ENCODE measurements around the gene PPP1R37.

Gene PPP1R37

DNA sequence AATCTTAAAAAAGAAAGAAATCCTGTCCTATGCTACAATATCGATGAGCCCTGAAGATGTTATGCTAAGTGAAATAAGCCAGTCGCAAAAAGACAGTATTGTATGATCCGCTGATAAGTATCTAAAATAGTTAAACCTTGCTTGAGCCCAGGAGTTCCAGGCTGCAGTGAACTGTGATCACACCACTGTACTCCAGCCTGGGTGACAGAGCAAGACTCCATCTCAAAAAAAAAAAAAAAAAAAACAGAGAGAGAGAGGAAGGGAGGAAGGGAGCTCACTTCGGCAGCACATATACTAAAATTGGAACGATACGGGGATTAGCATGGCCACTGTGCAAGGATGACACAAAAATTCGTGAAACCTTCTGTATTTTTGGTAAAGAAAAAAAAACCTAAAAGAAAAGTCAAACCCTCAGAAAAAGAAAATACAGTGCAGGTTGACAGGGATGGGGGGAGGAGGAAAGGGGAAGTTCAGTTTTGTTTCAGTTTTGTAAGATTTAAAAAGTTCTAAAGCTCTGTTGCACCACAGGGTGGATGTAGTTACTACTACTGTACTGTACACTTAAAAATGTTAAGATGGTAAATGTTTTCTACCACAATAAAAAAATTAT, 45.7 kb upstream of the PPP1R37 start:
- no peak for DNase-seq (ENCODE audit: low spot score)
- H2BK12ac ChIP-seq (ENCODE audit: low read length), result no peak overlapping the region
- H4K8ac ChIP-seq (ENCODE audit: low read depth, low read length), result no peak overlapping the region
- H2BK5ac ChIP-seq (ENCODE audit: low read length), result no peak overlapping the region
- no CpG with 5 or more reads among the region's 7 CpGs for whole genome bisulfite sequencing, 2 donors (ENCODE audit: extremely low coverage in 2 of 2, insufficient read length in 2 of 2, insufficient replicate concordance in 1 of 2)
- no peaks in the 10 kb centered on the region for H3K27me3 ChIP-seq (ENCODE audit: control insufficient read depth in 3 of 3, insufficient read depth in 3 of 3, low read depth in 1 of 3, low read length in 3 of 3)
- H3K9me3 ChIP-seq (replicated peaks in 1 of 2; ENCODE audit: control insufficient read depth in 2 of 2, insufficient read depth in 1 of 2, low read depth in 1 of 2, low read length in 2 of 2), result no peaks in the 10 kb centered on the region
- no peak overlapping the region for H3K4me2 ChIP-seq (ENCODE audit: insufficient read depth, low read length, poor library complexity, severe bottlenecking)
- H2AK5ac ChIP-seq (ENCODE audit: low read depth, low read length), result no peak overlapping the region
- H3K23ac ChIP-seq (ENCODE audit: low read depth, low read length, poor library complexity), result no peak overlapping the region
- no peak overlapping the region for H3K4ac ChIP-seq (ENCODE audit: low read length)
- H4K91ac ChIP-seq (ENCODE audit: low read depth, low read length, poor library complexity), result no peak overlapping the region
- peaks cover 13% of the 10 kb centered on the region for H3K79me1 ChIP-seq (ENCODE audit: low read depth, low read length)
- no peak overlapping the region for H3K9ac ChIP-seq (ENCODE audit: low read depth, low read length, poor library complexity)
- H3K4me3 ChIP-seq (ENCODE audit: low read length in 2 of 2), result no peak overlapping the region
- no peaks in the 10 kb centered on the region for H3K4me1 ChIP-seq (ENCODE audit: control insufficient read depth in 2 of 2, insufficient read depth in 1 of 2, low read depth in 1 of 2, low read length in 2 of 2)
- H3K14ac ChIP-seq (ENCODE audit: low read length), result no peak overlapping the region
- no peak overlapping the region for H2BK15ac ChIP-seq (ENCODE audit: low read length)
- H2BK120ac ChIP-seq (ENCODE audit: low read depth, low read length), result no peak overlapping the region
- H3K27ac ChIP-seq (replicated peaks; ENCODE audit: low read length), result no peak overlapping the region
- peaks cover 22 to 71% of the 10 kb centered on the region in 2 donors for H3K36me3 ChIP-seq (replicated peaks in 1 of 2; ENCODE audit: control insufficient read depth in 2 of 2, insufficient read depth in 2 of 2, low read length in 2 of 2)
- no peak overlapping the region for H2AFZ ChIP-seq (ENCODE audit: low read length)
- no peak overlapping the region for H3K18ac ChIP-seq (ENCODE audit: low read length)

GRCh38 chr19:45049073-45049736, 43.8 kb upstream of the PPP1R37 start:
- no peaks in the 10 kb centered on the region for H3K27me3 ChIP-seq (ENCODE audit: control insufficient read depth in 3 of 3, insufficient read depth in 3 of 3, low read depth in 1 of 3, low read length in 3 of 3)
- H2BK15ac ChIP-seq (ENCODE audit: low read length), result no peak overlapping the region
- no peak overlapping the region for H3K9ac ChIP-seq (ENCODE audit: low read depth, low read length, poor library complexity)
- no peak overlapping the region for H2BK12ac ChIP-seq (ENCODE audit: low read length)
- H3K14ac ChIP-seq (ENCODE audit: low read length), result no peak overlapping the region
- no peak overlapping the region for H3K23ac ChIP-seq (ENCODE audit: low read depth, low read length, poor library complexity)
- no peak for DNase-seq (ENCODE audit: low spot score)
- no peaks in the 10 kb centered on the region for H3K4me1 ChIP-seq (ENCODE audit: control insufficient read depth in 2 of 2, insufficient read depth in 1 of 2, low read depth in 1 of 2, low read length in 2 of 2)
- H3K4me3 ChIP-seq (ENCODE audit: low read length in 2 of 2), result no peak overlapping the region
- H2AFZ ChIP-seq (ENCODE audit: low read length), result no peak overlapping the region
- H3K18ac ChIP-seq (ENCODE audit: low read length), result no peak overlapping the region
- H3K4me2 ChIP-seq (ENCODE audit: insufficient read depth, low read length, poor library complexity, severe bottlenecking), result no peak overlapping the region
- H3K9me3 ChIP-seq (replicated peaks in 1 of 2; ENCODE audit: control insufficient read depth in 2 of 2, insufficient read depth in 1 of 2, low read depth in 1 of 2, low read length in 2 of 2), result no peaks in the 10 kb centered on the region
- H2AK5ac ChIP-seq (ENCODE audit: low read depth, low read length), result no peak overlapping the region
- H3K79me1 ChIP-seq (ENCODE audit: low read depth, low read length), result peaks cover 13% of the 10 kb centered on the region
- no peak overlapping the region for H4K8ac ChIP-seq (ENCODE audit: low read depth, low read length)
- H3K36me3 ChIP-seq (replicated peaks in 1 of 2; ENCODE audit: control insufficient read depth in 2 of 2, insufficient read depth in 2 of 2, low read length in 2 of 2), result peaks cover 23 to 69% of the 10 kb centered on the region in 2 donors
- no peak overlapping the region for H2BK120ac ChIP-seq (ENCODE audit: low read depth, low read length)
- no peak overlapping the region for H3K4ac ChIP-seq (ENCODE audit: low read length)
- no peak overlapping the region for H2BK5ac ChIP-seq (ENCODE audit: low read length)
- WGBS, 2 donors (ENCODE audit: extremely low coverage in 2 of 2, insufficient read length in 2 of 2, insufficient replicate concordance in 1 of 2), result no CpG with 5 or more reads among the region's 8 CpGs
- H3K27ac ChIP-seq (replicated peaks; ENCODE audit: low read length), result no peak overlapping the region
- no peak overlapping the region for H4K91ac ChIP-seq (ENCODE audit: low read depth, low read length, poor library complexity)

GRCh38 chr19:45050036-45050435, 42.9 kb upstream of the PPP1R37 start:
- Histone ChIP-seq H2BK5ac (ENCODE audit: low read length) (no peak overlapping the region), H2BK12ac (ENCODE audit: low read length) (no peak overlapping the region), H3K9me3 (replicated peaks in 1 of 2; ENCODE audit: control insufficient read depth in 2 of 2, insufficient read depth in 1 of 2, low read depth in 1 of 2, low read length in 2 of 2) (no peaks in the 10 kb centered on the region), H3K23ac (ENCODE audit: low read depth, low read length, poor library complexity) (no peak overlapping the region), H3K9ac (ENCODE audit: low read depth, low read length, poor library complexity) (no peak overlapping the region), H3K36me3 (replicated peaks in 1 of 2; ENCODE audit: control insufficient read depth in 2 of 2, insufficient read depth in 2 of 2, low read length in 2 of 2) (peaks cover 22 to 69% of the 10 kb centered on the region in 2 donors), H2AFZ (ENCODE audit: low read length) (no peak overlapping the region), H3K79me1 (ENCODE audit: low read depth, low read length) (peaks cover 13% of the 10 kb centered on the region), H3K14ac (ENCODE audit: low read length) (no peak overlapping the region), H4K8ac (ENCODE audit: low read depth, low read length) (no peak overlapping the region), H3K27me3 (ENCODE audit: control insufficient read depth in 3 of 3, insufficient read depth in 3 of 3, low read depth in 1 of 3, low read length in 3 of 3) (no peaks in the 10 kb centered on the region), H3K18ac (ENCODE audit: low read length) (no peak overlapping the region), H2BK120ac (ENCODE audit: low read depth, low read length) (no peak overlapping the region), H3K27ac (replicated peaks; ENCODE audit: low read length) (no peak overlapping the region), H3K4me2 (ENCODE audit: insufficient read depth, low read length, poor library complexity, severe bottlenecking) (no peak overlapping the region), H3K4me3 (ENCODE audit: low read length in 2 of 2) (no peak overlapping the region), H3K4ac (ENCODE audit: low read length) (no peak overlapping the region), H2AK5ac (ENCODE audit: low read depth, low read length) (no peak overlapping the region), H3K4me1 (ENCODE audit: control insufficient read depth in 2 of 2, insufficient read depth in 1 of 2, low read depth in 1 of 2, low read length in 2 of 2) (no peaks in the 10 kb centered on the region), H4K91ac (ENCODE audit: low read depth, low read length, poor library complexity) (no peak overlapping the region), H2BK15ac (ENCODE audit: low read length) (no peak overlapping the region)
- WGBS, 2 donors (ENCODE audit: extremely low coverage in 2 of 2, insufficient read length in 2 of 2, insufficient replicate concordance in 1 of 2), result no CpG with 5 or more reads among the region's 6 CpGs
- DNase-seq (ENCODE audit: low spot score), result no peak

DNA sequence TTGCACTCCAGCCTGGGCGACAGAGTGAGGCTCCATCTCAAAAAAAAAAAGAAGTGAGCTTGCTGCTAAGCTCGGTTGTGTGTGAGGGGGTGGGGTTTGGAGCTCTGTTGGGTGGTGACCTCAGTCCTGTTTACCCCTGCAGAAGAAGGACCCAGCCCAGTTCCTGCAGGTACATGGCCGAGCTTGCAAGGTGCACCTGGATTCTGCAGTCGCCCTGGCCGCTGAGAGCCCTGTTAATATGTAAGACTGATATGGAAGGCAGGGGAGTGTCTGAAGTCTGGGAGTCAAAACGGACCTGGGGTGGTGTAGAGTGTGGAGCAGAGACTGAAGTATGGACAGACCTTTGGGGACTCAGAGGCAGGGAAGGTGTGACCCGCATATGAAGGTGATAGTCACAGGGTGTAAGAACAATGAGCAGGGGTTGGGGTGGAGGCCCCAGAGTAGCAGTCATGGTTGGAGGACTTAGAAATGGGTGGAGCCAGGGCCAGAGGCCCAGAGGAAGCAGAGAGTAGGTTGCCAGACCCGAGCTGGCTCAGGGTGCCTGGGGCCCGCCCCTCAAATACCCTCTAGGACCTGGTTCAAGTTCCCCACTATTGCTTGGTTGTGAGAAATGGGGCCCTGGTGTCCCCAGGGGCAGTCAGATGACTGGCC, 40.9 kb upstream of the PPP1R37 start:
- Histone ChIP-seq H2AK5ac (ENCODE audit: low read depth, low read length) (no peak overlapping the region), H3K9me3 (replicated peaks in 1 of 2; ENCODE audit: control insufficient read depth in 2 of 2, insufficient read depth in 1 of 2, low read depth in 1 of 2, low read length in 2 of 2) (no peaks in the 10 kb centered on the region), H2BK12ac (ENCODE audit: low read length) (no peak overlapping the region), H2BK15ac (ENCODE audit: low read length) (no peak overlapping the region), H4K91ac (ENCODE audit: low read depth, low read length, poor library complexity) (no peak overlapping the region), H2BK120ac (ENCODE audit: low read depth, low read length) (no peak overlapping the region), H3K79me1 (ENCODE audit: low read depth, low read length) (peaks cover 10% of the 10 kb centered on the region), H2BK5ac (ENCODE audit: low read length) (no peak overlapping the region), H3K9ac (ENCODE audit: low read depth, low read length, poor library complexity) (no peak overlapping the region), H3K18ac (ENCODE audit: low read length) (no peak overlapping the region), H3K27me3 (ENCODE audit: control insufficient read depth in 3 of 3, insufficient read depth in 3 of 3, low read depth in 1 of 3, low read length in 3 of 3) (no peaks in the 10 kb centered on the region), H4K8ac (ENCODE audit: low read depth, low read length) (no peak overlapping the region), H3K36me3 (replicated peaks in 1 of 2; ENCODE audit: control insufficient read depth in 2 of 2, insufficient read depth in 2 of 2, low read length in 2 of 2) (peaks cover 33 to 70% of the 10 kb centered on the region in 2 donors), H3K4me3 (ENCODE audit: low read length in 2 of 2) (peak overlapping the region in 1 of 2 donors; percentile 56), H3K4ac (ENCODE audit: low read length) (no peak overlapping the region), H3K4me1 (ENCODE audit: control insufficient read depth in 2 of 2, insufficient read depth in 1 of 2, low read depth in 1 of 2, low read length in 2 of 2) (no peaks in the 10 kb centered on the region), H3K14ac (ENCODE audit: low read length) (no peak overlapping the region), H3K27ac (replicated peaks; ENCODE audit: low read length) (no peak overlapping the region), H2AFZ (ENCODE audit: low read length) (no peak overlapping the region), H3K23ac (ENCODE audit: low read depth, low read length, poor library complexity) (no peak overlapping the region), H3K4me2 (ENCODE audit: insufficient read depth, low read length, poor library complexity, severe bottlenecking) (no peak overlapping the region)
- WGBS, 2 donors (ENCODE audit: extremely low coverage in 2 of 2, insufficient read length in 2 of 2, insufficient replicate concordance in 1 of 2), result no CpG with 5 or more reads among the region's 9 CpGs
- DNase-seq (ENCODE audit: low spot score), result no peak
